ENCODE data around the gene PRELP. TPM values are rescaled to one million over a fixed set of nuclear protein-coding genes. Genes with fewer than 3 reads are reported as not detected.

Gene PRELP
- total RNA-seq, 6 experiments from 2014 or later = 3.8 to 10.8 (median 5.4) TPM

GRCh38 chr1:203525685-203526084, 50.1 kb downstream of the PRELP start:
- Histone ChIP-seq H3K27ac (no peak overlapping the region), H3K4me3 (no peak overlapping the region), H3K27me3 (no peaks in the 10 kb centered on the region), H3K9me3 (no peaks in the 10 kb centered on the region), H3K36me3 (no peaks in the 10 kb centered on the region), H3K4me1 (peaks cover 0 to 11% (median 0%) of the 10 kb centered on the region in 4 donors)
- no CpG with 5 or more reads among the region's 3 CpGs for WGBS (ENCODE audit: insufficient coverage, low coverage, low lambda C conversion rate, missing lambda C conversion rate)
- intact Hi-C loops (cut with DNase I) = no loop called here
- DNase-seq (no peak), ATAC-seq (no peak)
- TF ChIP-seq POLR2A (IDR thresholded peaks at IDR 0.05) (no peak), CTCF (IDR thresholded peaks at IDR 0.05) (no peak)

- Histone ChIP-seq H3K4me3 (no peak overlapping the region), H3K36me3 (no peaks in the 10 kb centered on the region), H3K27ac (no peak overlapping the region), H3K4me1 (peaks cover 0 to 6% (median 0%) of the 10 kb centered on the region in 4 donors), H3K9me3 (no peaks in the 10 kb centered on the region), H3K27me3 (no peaks in the 10 kb centered on the region)
- TF ChIP-seq POLR2A (IDR thresholded peaks at IDR 0.05) = no peak
- 94% methylated on average over 3 of the region's 5 CpGs for WGBS (ENCODE audit: insufficient coverage, low coverage, low lambda C conversion rate, missing lambda C conversion rate)
- DNase-seq (no peak), ATAC-seq (no peak)
- intact Hi-C loops (cut with DNase I) = no loop called here
These were observed 50.5 kb downstream of the PRELP start for GRCh38 chr1:203526130-203526529.

- H3K27me3 ChIP-seq = no peaks in the 10 kb centered on the region
- ATAC-seq (no peak), DNase-seq (no peak)
- WGBS (ENCODE audit: insufficient coverage, low coverage, low lambda C conversion rate, missing lambda C conversion rate) = 82% methylated on average over 3 of the region's 6 CpGs
- H3K9me3 ChIP-seq = no peaks in the 10 kb centered on the region
- no peak overlapping the region for H3K4me3 ChIP-seq
- H3K4me1 ChIP-seq = peaks cover 0 to 2% (median 0%) of the 10 kb centered on the region in 4 donors
- H3K36me3 ChIP-seq = no peaks in the 10 kb centered on the region
- TF ChIP-seq POLR2A (IDR thresholded peaks at IDR 0.05) = no peak
- intact Hi-C loops (cut with DNase I) = no loop called here
- no peak overlapping the region for H3K27ac ChIP-seq
These were observed 51.0 kb downstream of the PRELP start for GRCh38 chr1:203526572-203526971.

GRCh38 chr1:203527013-203527412, 51.4 kb downstream of the PRELP start:
- H3K27me3 ChIP-seq = no peaks in the 10 kb centered on the region
- H3K4me1 ChIP-seq = no peaks in the 10 kb centered on the region
- H3K27ac ChIP-seq = no peak overlapping the region
- H3K36me3 ChIP-seq = no peaks in the 10 kb centered on the region
- TF ChIP-seq POLR2A (IDR thresholded peaks at IDR 0.05) (no peak), CTCF (IDR thresholded peaks at IDR 0.05) (no peak)
- intact Hi-C loops (cut with DNase I) = no loop called here
- H3K4me3 ChIP-seq = no peak overlapping the region
- H3K9me3 ChIP-seq = no peaks in the 10 kb centered on the region
- DNase-seq = no peak
- no peak for ATAC-seq

- ATAC-seq = no peak
- Histone ChIP-seq H3K36me3 (no peaks in the 10 kb centered on the region), H3K4me1 (no peaks in the 10 kb centered on the region), H3K27me3 (no peaks in the 10 kb centered on the region), H3K4me3 (no peak overlapping the region), H3K27ac (no peak overlapping the region), H3K9me3 (no peaks in the 10 kb centered on the region)
- 94% methylated on average over 2 of the region's 3 CpGs for WGBS (ENCODE audit: insufficient coverage, low coverage, low lambda C conversion rate, missing lambda C conversion rate)
- TF ChIP-seq CTCF (IDR thresholded peaks at IDR 0.05) = no peak
- TF ChIP-seq POLR2A (IDR thresholded peaks at IDR 0.05) = no peak
- DNase-seq = no peak
- intact Hi-C loops (cut with DNase I) = no loop called here
These were observed 52.5 kb downstream of the PRELP start for GRCh38 chr1:203528063-203528462.
